ENCODE data around the gene GBA3.

The GBA3 gene

GRCh38 chr4:22703912-22704311 lies 11.2 kb downstream of the GBA3 start:
- no peak for DNase-seq

GRCh38 chr4:22707390-22707789 lies 14.7 kb downstream of the GBA3 start:
- DNase-seq: no peak

DNA sequence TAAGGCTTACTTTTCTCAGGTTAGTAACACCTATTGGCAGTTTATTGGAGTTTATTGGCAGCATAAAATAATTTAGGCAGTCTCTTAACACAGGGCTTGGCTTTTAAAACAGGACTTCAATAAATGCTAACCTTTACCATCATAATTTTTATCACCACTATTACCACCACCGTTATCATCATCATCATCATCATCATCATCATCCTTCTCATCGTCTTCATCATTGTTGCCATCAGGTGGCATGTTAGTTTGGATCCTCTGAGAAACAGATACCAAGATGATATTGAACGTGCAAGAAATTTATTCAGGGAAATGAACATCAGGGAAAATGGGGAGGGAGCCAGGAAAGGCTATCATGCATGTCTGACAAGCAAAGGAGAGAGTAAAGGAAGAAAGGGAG lies 16.2 kb downstream of the GBA3 start:
- DNase-seq: no peak

GRCh38 chr4:22712105-22712504 lies 19.4 kb downstream of the GBA3 start:
- DNase-seq: no peak

- DNase-seq: no peak
Observed at GRCh38 chr4:22712529-22712928, 19.8 kb downstream of the GBA3 start.

- DNase-seq: no peak
Observed at GRCh38 chr4:22713841-22714240, 21.1 kb downstream of the GBA3 start.

- no peak for DNase-seq
Observed at GRCh38 chr4:22719218-22719617, 26.5 kb downstream of the GBA3 start.

DNA sequence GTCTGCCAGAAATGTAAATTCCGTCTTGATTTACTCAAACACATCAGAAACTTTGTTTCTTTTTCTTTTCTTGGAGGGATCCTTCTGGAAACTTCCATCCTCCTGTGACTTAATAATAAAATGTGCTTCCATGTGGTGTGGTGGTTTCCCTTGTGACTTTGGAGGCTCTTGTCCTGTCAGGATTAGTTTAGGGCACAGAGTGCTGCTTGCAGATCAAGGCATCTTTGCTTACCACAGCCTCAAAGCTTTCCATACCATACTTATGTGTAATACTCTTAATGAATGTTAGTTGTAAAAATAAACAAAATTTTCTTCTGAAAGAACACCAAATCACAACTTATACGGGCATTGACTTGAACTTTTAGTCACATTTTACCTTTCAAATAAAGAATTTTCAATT lies 27.4 kb downstream of the GBA3 start:
- no peak for DNase-seq

DNA sequence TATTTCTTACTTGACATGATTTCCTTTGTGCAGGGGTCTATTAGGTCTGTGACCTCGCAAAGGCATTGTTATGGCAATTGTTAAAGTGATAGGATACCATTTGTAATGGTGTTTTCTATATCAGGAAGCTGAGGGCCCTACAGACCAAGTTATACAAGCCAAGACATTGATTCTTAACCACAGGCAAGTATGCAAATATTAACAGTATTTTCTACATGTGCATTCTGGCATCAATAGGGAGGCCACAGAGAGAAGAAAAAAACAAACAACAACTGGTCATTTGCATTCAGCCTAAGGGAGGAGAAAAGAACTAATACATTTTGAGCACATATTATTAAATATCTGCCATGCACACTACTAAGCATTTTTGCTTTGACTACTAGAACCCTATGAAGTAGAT lies 28.5 kb downstream of the GBA3 start:
- DNase-seq: no peak

DNA sequence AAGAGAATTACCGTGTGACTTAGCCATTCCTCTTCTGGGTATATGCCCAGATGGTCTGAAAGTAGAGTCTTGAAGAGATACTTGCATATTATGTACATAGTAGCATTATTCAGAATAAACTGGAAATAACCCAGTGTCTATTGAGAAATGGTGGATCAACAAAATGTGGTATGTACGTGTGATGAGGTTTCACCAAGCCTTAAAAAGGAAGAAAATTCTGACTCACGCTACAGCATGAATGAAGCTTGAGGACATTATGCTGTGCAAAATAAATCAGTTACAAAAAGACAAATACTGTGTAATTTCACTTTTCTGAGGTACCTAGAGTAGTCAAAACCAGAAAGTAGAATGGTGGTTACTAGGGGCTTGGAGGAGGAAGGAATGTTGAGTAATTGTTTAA lies 37.3 kb downstream of the GBA3 start:
- no peak for DNase-seq

GRCh38 chr4:22733816-22734215 lies 41.1 kb downstream of the GBA3 start:
- no peak for DNase-seq

- DNase-seq: no peak
Observed at GRCh38 chr4:22736912-22737311, 44.2 kb downstream of the GBA3 start.

DNA sequence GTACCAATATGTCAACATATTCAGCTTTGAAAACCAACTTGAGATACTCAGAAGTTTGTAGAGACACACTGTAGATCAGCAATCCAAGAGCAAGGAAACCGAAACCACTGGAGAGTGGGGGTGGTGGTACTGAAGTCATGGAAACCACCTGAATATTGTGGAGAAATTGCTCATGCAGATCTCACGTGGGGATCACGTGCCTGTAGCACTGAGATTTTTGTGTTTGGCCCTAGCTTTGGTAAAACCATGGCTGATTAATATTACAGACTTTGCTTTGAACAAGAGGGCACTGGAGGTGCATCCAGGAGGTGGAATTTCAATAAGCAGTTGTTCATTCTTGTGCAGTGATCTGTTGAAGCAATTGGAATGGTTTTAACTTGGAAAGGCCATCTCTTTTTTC lies 47.2 kb downstream of the GBA3 start:
- no peak for DNase-seq

GRCh38 chr4:22741744-22742143 lies 49.0 kb downstream of the GBA3 start:
- no peak for DNase-seq

DNA sequence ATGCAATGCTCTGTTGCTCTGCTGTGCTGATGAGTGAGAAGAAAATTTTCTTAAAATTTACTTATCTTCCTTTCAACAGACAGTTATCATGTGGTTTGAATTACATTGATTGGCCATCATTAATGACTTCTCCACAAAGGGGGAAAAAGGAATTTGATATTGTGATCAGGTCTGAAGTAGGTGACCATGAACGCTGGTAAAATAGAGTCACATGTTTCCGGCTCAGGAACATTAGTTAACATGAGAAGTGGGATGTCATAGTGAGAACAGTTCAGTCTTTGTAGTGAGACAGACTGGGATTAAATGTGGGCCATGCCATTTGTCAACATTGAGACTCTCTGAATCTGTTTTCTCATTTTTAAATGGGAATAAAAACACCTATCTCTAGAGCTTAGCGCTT lies 50.6 kb downstream of the GBA3 start:
- no peak for DNase-seq

DNA sequence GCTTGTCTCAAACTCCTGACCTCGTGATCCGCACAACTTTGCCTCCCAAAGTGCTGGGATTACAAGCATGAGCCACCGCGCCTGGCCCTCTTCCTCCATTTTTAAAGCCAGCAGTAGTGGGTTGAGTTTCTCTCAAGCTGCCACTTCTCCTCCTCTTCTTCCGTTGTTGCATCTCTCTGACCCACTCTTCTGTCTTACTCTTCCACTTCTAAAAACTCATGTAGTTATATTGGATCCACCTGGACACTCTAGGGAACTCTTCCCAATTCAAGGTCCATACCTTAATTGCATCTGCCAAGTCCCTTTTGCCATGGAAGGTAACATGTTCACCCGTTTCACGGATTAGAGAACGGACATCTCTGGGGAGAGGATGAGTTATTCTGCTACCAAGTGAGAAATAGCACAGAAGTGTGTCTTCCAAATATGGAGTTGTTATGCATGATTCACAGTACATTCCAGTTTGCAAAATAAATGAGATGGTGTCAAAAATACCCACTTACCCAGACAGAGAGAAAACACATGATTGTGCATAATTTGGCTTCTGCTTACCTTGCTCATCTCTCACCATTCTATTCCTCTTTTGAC lies 51.8 kb downstream of the GBA3 start:
- DNase-seq: no peak

- DNase-seq: no peak
Observed at GRCh38 chr4:22745234-22745633, 52.5 kb downstream of the GBA3 start.

- no peak for DNase-seq
Observed at GRCh38 chr4:22754116-22754515, 61.4 kb downstream of the GBA3 start.

DNA sequence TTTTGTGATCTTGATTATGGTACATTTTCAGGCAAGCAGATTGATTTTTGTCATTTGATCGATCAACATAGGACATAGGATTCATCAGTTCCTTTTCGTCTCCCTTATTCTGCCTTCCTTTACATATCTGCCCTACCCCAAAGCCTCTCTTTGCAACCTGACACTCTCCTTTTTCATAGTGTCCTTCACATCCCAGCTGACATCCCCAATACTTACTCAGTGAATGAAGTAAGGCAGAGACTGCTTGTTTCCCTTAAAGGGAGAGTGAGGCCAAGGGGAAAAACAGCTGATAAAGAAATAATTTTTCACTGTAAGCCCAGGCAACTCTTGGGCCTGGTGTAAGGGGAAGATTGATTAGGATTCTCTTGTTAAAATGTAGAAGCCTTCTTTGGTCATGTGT lies 69.8 kb downstream of the GBA3 start:
- no peak for DNase-seq

DNA sequence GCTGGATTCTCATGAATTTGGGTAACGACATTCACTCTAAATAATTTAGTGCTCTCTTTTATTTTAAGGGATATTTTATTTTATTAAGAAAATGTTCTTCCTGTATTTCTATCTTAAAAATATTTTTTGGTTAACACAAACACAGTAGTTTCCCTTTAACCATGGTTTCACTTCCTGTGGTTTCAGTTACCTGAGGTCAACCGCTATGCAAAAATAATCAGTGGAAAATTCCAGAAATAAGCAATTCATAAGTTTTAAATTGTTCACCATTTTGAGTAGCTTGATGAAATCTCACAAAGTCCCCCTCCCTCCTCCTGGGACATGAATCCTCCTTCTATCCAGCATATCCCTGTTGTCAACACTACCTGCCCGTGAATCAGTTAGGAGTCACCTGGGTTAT lies 71.4 kb downstream of the GBA3 start:
- no peak for DNase-seq

- no peak for DNase-seq
Observed at GRCh38 chr4:22766068-22766467, 73.3 kb downstream of the GBA3 start.

DNA sequence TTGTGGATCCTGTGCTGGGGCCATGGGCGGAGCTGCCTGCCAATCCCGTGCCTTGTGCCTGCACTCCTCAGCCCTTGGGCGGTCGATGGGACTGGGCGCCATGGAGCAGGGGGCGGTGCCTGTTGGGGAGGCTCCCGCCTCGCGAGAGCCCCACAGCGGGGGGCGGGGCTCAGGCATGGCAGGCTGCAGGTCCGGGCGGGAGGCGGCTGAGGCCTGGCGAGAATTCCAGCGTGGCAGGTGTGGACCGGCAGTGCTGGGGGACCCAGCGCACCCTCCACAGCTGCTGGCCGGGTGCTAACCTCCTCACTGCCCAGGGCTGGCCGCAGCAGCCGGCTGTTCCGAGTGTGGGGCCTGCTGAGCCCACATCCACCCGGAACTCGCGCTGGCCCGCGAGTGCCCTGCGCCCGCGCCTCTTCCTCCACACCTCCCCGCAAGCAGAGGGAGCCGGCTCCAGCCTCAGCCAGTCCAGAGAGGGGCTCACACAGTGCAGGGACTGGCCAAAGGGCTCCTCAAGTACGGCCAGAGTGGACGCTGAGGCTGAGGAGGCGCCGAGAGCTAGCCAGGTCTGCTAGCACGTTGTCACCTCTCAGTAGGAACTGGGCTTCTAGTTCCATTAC lies 85.9 kb downstream of the GBA3 start:
- DNase-seq: no peak

- DNase-seq: no peak
Observed at GRCh38 chr4:22780317-22780716, 87.6 kb downstream of the GBA3 start.

- DNase-seq: no peak
Observed at GRCh38 chr4:22780797-22781196, 88.1 kb downstream of the GBA3 start.

DNA sequence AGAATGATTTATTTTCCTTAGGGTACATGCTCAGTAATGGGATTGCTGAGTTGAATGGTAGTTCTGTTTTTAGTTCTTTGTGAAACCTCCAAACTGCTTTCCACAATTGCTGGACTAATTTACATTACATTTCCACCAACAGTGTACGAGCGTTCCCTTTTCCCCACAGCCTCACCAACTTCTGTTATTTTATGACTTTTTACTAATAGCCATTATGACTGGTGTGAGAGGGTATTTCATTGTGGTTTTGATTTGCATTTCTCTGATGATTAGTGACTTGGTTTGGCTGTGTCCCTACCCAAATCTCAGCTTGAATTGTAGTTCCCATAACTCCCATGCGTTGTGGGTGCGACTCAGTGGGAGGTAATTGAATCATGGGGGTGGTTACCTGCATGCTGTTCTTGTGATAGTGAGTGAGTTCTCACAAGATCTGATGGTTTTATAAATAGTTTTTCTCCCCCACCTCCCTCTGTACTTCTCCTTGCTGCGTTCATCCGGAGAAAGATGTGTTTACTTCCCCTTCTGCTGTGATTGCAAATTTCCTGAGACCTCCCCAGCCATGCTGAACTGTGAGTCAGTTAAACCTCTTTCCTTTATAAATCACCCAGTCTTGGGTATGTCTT lies 95.1 kb downstream of the GBA3 start:
- DNase-seq: no peak
